ENCODE data around the gene GPLD1. TPM values are rescaled to one million over a fixed set of nuclear protein-coding genes. Genes with fewer than 3 reads are reported as not detected.

The GPLD1 gene
- total and polyA plus RNA-seq, 2 donors (not counting 1 experiment from before 2014, with no cell fraction given) = under 0.01 to 0.07 TPM

DNA sequence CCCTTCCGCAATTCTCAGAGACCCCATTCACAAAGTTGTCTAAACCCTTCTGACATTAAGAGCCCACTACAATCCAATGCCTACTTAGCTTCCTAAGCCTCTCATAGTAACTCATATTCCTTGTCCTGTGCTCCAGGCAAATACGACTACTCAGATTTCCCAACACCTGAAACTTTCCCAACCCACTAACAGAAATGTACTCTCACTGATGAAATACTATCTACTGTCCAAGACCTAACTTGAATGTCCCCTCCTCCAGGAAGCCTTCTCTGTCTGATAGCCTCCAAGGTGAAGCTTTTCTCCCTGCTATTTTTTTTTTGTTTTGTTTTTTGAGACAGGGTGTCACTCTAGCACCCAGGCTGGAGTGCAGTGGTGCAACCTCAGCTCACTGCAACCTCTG, 30.4 kb downstream of the GPLD1 start:
- H2AFZ ChIP-seq (ENCODE audit: low read length) = no peak overlapping the region
- H3K36me3 ChIP-seq (ENCODE audit: control insufficient read depth, insufficient read depth, low read length) = no peaks in the 10 kb centered on the region
- no peak overlapping the region for H3K4me3 ChIP-seq (replicated peaks in 1 of 4; ENCODE audit: control extremely low read depth in 1 of 4, insufficient read depth in 1 of 4, low read depth in 3 of 4, low read length in 4 of 4)
- no peaks in the 10 kb centered on the region for H3K9me3 ChIP-seq (ENCODE audit: control insufficient read depth, insufficient read depth, low read depth, low read length)
- H3K9ac ChIP-seq (ENCODE audit: insufficient read depth, low read length) = no peak overlapping the region
- DNase-seq (ENCODE audit: low read depth in 2 of 2) = no peak
- H3K4me2 ChIP-seq (ENCODE audit: extremely low read depth, insufficient read depth, low read length) = no peak overlapping the region
- H3K27ac ChIP-seq (ENCODE audit: insufficient read depth, low read length) = no peak overlapping the region
- H3K4me1 ChIP-seq (ENCODE audit: control insufficient read depth, extremely low read depth, insufficient read depth, low read length) = no peaks in the 10 kb centered on the region
- no peak for TF ChIP-seq EZH2 (IDR thresholded peaks at IDR 0.05; ENCODE audit: low read length, missing control alignments)
- H3K27me3 ChIP-seq (ENCODE audit: control insufficient read depth, insufficient read depth, low read length) = no peaks in the 10 kb centered on the region
- H3K79me2 ChIP-seq (ENCODE audit: control insufficient read depth, insufficient read depth, low read length) = no peaks in the 10 kb centered on the region
- no peaks in the 10 kb centered on the region for H4K20me1 ChIP-seq (ENCODE audit: control insufficient read depth, extremely low read depth, insufficient read depth, low read length)

GRCh38 chr6:24458134-24458533, 31.2 kb downstream of the GPLD1 start:
- no peak for DNase-seq (ENCODE audit: low read depth in 2 of 2)
- no peak for TF ChIP-seq EZH2 (IDR thresholded peaks at IDR 0.05; ENCODE audit: low read length, missing control alignments)
- TF ChIP-seq, protein P1, sequence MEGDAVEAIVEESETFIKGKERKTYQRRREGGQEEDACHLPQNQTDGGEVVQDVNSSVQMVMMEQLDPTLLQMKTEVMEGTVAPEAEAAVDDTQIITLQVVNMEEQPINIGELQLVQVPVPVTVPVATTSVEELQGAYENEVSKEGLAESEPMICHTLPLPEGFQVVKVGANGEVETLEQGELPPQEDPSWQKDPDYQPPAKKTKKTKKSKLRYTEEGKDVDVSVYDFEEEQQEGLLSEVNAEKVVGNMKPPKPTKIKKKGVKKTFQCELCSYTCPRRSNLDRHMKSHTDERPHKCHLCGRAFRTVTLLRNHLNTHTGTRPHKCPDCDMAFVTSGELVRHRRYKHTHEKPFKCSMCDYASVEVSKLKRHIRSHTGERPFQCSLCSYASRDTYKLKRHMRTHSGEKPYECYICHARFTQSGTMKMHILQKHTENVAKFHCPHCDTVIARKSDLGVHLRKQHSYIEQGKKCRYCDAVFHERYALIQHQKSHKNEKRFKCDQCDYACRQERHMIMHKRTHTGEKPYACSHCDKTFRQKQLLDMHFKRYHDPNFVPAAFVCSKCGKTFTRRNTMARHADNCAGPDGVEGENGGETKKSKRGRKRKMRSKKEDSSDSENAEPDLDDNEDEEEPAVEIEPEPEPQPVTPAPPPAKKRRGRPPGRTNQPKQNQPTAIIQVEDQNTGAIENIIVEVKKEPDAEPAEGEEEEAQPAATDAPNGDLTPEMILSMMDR (conservative IDR thresholded peaks at IDR 0.05 in 1 of 2, IDR thresholded peaks at IDR 0.05 in 1 of 2; ENCODE audit: low read depth in 1 of 2, low read length in 2 of 2) = no peak

GRCh38 chr6:24455061-24455460, 34.3 kb downstream of the GPLD1 start:
- no peak for DNase-seq (ENCODE audit: low read depth in 2 of 2)
- Histone ChIP-seq H3K36me3 (ENCODE audit: control insufficient read depth, insufficient read depth, low read length) (no peaks in the 10 kb centered on the region), H3K4me1 (ENCODE audit: control insufficient read depth, extremely low read depth, insufficient read depth, low read length) (no peaks in the 10 kb centered on the region), H2AFZ (ENCODE audit: low read length) (no peak overlapping the region), H3K9me3 (ENCODE audit: control insufficient read depth, insufficient read depth, low read depth, low read length) (no peaks in the 10 kb centered on the region), H3K27ac (ENCODE audit: insufficient read depth, low read length) (no peak overlapping the region), H3K4me2 (ENCODE audit: extremely low read depth, insufficient read depth, low read length) (no peak overlapping the region), H4K20me1 (ENCODE audit: control insufficient read depth, extremely low read depth, insufficient read depth, low read length) (no peaks in the 10 kb centered on the region), H3K9ac (ENCODE audit: insufficient read depth, low read length) (no peak overlapping the region), H3K79me2 (ENCODE audit: control insufficient read depth, insufficient read depth, low read length) (no peaks in the 10 kb centered on the region), H3K27me3 (ENCODE audit: control insufficient read depth, insufficient read depth, low read length) (no peaks in the 10 kb centered on the region), H3K4me3 (replicated peaks in 1 of 4; ENCODE audit: control extremely low read depth in 1 of 4, insufficient read depth in 1 of 4, low read depth in 3 of 4, low read length in 4 of 4) (no peak overlapping the region)
- no peak for TF ChIP-seq EZH2 (IDR thresholded peaks at IDR 0.05; ENCODE audit: low read length, missing control alignments)
- TF ChIP-seq, protein P1 (conservative IDR thresholded peaks at IDR 0.05 in 1 of 2, IDR thresholded peaks at IDR 0.05 in 1 of 2; ENCODE audit: low read depth in 1 of 2, low read length in 2 of 2) = no peak

More at GRCh38 chr6:24458134-24458533, 31.2 kb downstream of the GPLD1 start:
- H3K4me3 ChIP-seq (replicated peaks in 1 of 4; ENCODE audit: control extremely low read depth in 1 of 4, insufficient read depth in 1 of 4, low read depth in 3 of 4, low read length in 4 of 4) = no peak overlapping the region
- no peaks in the 10 kb centered on the region for H3K79me2 ChIP-seq (ENCODE audit: control insufficient read depth, insufficient read depth, low read length)
- no peak overlapping the region for H3K27ac ChIP-seq (ENCODE audit: insufficient read depth, low read length)
- no peaks in the 10 kb centered on the region for H3K36me3 ChIP-seq (ENCODE audit: control insufficient read depth, insufficient read depth, low read length)
- no peak overlapping the region for H3K9ac ChIP-seq (ENCODE audit: insufficient read depth, low read length)
- H3K27me3 ChIP-seq (ENCODE audit: control insufficient read depth, insufficient read depth, low read length) = no peaks in the 10 kb centered on the region
- H2AFZ ChIP-seq (ENCODE audit: low read length) = no peak overlapping the region
- H3K4me1 ChIP-seq (ENCODE audit: control insufficient read depth, extremely low read depth, insufficient read depth, low read length) = no peaks in the 10 kb centered on the region
- no peaks in the 10 kb centered on the region for H3K9me3 ChIP-seq (ENCODE audit: control insufficient read depth, insufficient read depth, low read depth, low read length)
- H3K4me2 ChIP-seq (ENCODE audit: extremely low read depth, insufficient read depth, low read length) = no peak overlapping the region
- no peaks in the 10 kb centered on the region for H4K20me1 ChIP-seq (ENCODE audit: control insufficient read depth, extremely low read depth, insufficient read depth, low read length)
